ENCODE data around the gene DNAJB11. TPM values are rescaled to one million over a fixed set of nuclear protein-coding genes. Genes with fewer than 3 reads are reported as not detected.
A peak's percentile ranks its signal among the peaks of the same experiment; 100 is the strongest.
"Not testable (repeated sequence)": the region's sequence is repeated elsewhere in the genome, so short reads cannot be mapped to it uniquely, and the experiment has no call there.

DNAJB11 gene
- polyA plus RNA-seq, 3 donors, result 23.6 to 44.9 (median 40.7) TPM

DNA sequence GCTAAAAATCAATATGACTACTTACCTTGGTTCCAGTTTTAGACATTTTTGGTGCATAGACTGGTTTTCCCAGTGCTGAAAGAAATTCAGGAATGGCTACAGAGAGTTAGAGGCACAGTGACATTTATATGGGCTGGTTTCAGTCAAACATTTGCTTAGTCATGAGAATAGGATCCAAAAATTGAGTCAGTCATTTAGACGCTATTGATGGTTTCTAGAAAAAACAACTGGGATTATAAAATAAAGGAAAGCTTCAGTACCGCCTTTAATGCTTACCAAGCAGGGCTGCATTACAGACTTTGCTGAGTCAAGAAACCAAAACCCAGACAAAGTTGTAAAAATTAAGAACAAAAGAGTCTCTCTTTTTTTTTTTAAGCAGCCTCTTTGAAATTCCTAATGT is 26.2 kb upstream of the DNAJB11 start, which contains the start of gene CRYGS:
Gene CRYGS (minus strand): TSS at position 100 of the 400 bp plus-strand sequence. CDS start 54 bp downstream, at position 46.
- WGBS, 3 donors, result 75 to 93% (median 87%) methylated on average over 2 of the region's 2 CpGs
- no peak within 1 kb of the TSS for H3K27ac ChIP-seq (ENCODE audit: low read depth, low read length)

GRCh38 chr3:186549497-186549896 is 21.0 kb upstream of the DNAJB11 start:
- 96 to 97% (median 96%) methylated on average over 3 of the region's 3 CpGs for WGBS, 3 donors
- H3K27ac ChIP-seq (ENCODE audit: low read depth, low read length), result no peak overlapping the region

GRCh38 chr3:186551387-186551786 is 19.1 kb upstream of the DNAJB11 start:
- 89 to 92% (median 92%) methylated on average over 6 of the region's 6 CpGs for WGBS, 3 donors
- H3K27ac ChIP-seq (ENCODE audit: low read depth, low read length), result no peak overlapping the region

GRCh38 chr3:186552408-186553031 is 18.0 kb upstream of the DNAJB11 start:
- no peak overlapping the region for H3K27ac ChIP-seq (ENCODE audit: low read depth, low read length)
- 64 to 74% (median 67%) methylated on average over 5 of the region's 5 CpGs for WGBS, 3 donors

DNA sequence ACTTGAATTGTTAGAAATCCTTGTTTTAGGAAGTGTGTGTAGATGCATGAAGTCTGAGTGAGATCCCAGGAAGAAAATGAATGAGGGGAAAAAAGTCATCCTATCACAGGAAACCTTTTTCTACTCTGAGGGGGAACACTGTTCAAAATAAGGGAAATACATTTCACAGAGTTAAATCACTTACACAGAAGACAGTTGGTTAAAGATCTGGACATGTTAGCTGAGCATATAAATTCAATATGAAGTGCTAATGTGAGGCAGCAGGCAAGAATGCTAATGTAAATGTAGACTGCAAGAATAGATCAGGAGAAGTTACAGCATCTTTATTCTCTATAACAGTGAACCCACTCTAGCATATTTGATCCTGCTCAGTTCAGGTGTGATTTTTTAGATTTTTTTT is 5.9 kb upstream of the DNAJB11 start:
- no peak overlapping the region for H3K27ac ChIP-seq (ENCODE audit: low read depth, low read length)

- peak overlapping the region; percentile 29 for H3K27ac ChIP-seq (ENCODE audit: low read depth, low read length)
- WGBS, 3 donors, result 0% methylated on average over 14 of the region's 14 CpGs
These were observed 3.8 kb upstream of the DNAJB11 start for GRCh38 chr3:186566772-186567071.

- 0 to 1% (median 0%) methylated on average over 65 to 66 of the region's 66 CpGs for WGBS, 3 donors
- peak within 1 kb of the TSS; percentile 29 for H3K27ac ChIP-seq (ENCODE audit: low read depth, low read length)
These were observed 3.2 kb upstream of the DNAJB11 start, which contains the start of gene TBCCD1 for GRCh38 chr3:186567072-186567921. TBCCD1 (minus strand) TSS chr3:186567339; CDS start chr3:186564329, 3,010 bp downstream.

DNA sequence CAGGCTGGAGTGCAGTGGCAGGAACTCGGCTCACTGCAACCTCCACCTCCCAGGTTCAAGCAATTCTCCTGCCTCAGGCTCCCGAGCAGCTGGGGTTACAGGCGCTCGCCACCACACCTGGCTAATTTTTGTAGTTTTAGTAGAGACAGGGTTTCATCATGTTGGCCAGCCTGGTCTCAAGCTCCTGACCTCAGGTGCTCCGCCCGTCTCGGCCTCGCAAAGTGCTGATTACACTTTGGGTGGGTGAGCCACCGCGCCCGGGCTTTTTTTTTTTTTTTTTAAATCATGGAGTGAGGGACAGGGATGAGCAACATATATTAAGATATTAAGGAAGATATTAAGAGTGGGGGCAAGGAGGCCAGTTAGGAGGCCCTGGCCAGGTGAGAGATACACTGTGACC is 1.2 kb upstream of the DNAJB11 start:
- WGBS, 3 donors, result 83 to 91% (median 84%) methylated on average over 11 of the region's 11 CpGs
- not testable (repeated sequence) for H3K27ac ChIP-seq (ENCODE audit: low read depth, low read length)

- 4 to 7% (median 6%) methylated on average over 7 of the region's 7 CpGs for WGBS, 3 donors
- no peak overlapping the region for H3K27ac ChIP-seq (ENCODE audit: low read depth, low read length)
These were observed 783 bp upstream of the DNAJB11 start for GRCh38 chr3:186569779-186570095.

DNA sequence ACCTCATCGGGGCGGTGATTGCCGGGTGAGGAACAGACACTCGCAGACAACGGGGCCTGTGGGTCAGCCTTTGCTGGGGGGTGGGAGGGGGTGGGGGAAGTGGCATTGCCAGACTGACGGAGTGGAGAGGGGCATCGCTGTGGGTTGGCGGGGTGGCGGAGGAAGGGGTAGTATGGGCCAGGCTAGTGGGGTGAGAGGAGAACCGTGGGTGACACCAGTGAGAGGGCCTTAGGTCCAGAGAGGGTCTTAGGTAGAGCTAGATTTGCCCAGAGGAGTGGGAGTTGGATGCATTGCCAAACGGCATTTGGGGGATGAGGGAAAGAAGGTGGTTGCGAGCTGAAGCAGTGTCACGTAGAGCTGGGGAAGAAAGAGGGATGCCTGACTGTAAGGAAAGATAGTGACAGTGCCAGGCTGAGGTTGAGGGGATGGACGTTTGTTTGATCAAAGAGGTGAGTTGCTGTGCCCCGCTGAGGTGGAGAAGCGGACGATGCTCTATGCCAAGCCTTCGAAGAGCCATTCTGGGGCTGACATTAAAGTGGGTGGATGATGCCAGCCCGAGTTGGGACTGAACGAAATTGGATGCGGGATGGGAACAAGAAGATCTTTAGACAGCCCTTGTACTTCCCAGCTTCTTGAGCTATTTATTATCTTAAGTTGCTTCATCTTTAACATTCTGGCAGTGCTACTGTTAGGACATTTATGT is 572 bp downstream of the DNAJB11 start:
- 5 to 8% (median 7%) methylated on average over 21 of the region's 21 CpGs for WGBS, 3 donors
- peak overlapping the region; percentile 30 for H3K27ac ChIP-seq (ENCODE audit: low read depth, low read length)

- 50 to 52% (median 50%) methylated on average over 2 of the region's 2 CpGs for WGBS, 3 donors
- H3K27ac ChIP-seq (ENCODE audit: low read depth, low read length), result no peak overlapping the region
These were observed 1.1 kb downstream of the DNAJB11 start for GRCh38 chr3:186571644-186572013.

DNA sequence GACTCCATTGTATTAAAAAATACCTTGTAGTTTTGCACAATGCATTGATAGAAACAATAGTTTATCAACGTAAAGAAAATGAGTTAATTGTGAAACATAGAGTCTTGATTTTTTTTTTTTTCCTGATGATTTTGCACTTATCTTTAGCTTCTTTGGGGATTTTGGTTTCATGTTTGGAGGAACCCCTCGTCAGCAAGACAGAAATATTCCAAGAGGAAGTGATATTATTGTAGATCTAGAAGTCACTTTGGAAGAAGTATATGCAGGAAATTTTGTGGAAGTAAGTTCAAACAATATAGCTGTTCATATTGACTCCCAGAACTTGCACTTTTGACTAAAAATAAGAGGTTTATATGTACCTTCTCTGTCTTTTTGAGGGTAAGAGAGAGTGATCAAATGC is 7.0 kb downstream of the DNAJB11 start:
- H3K27ac ChIP-seq (ENCODE audit: low read depth, low read length), result no peak overlapping the region
- 67 to 76% (median 71%) methylated on average over 2 of the region's 2 CpGs for WGBS, 3 donors

DNA sequence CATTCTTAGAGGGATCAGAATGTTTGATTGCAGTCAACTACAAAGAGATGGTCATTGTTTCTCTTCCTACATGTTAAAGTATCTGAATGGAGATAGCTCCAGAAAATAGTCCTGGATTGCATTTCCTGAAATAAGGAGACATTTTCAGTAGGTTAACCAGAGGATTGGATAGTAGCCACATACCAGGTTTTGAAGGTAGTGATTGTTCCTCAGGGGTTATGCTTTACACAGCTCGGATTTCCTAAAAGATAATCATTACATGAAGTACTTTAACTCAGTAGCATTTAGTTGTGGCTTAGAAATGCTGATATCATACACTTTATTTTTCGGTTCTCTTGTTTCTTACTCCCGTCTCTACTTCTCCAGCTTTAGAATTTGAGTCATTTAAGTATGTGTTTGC is 10.3 kb downstream of the DNAJB11 start:
- H3K27ac ChIP-seq (ENCODE audit: low read depth, low read length), result no peak overlapping the region
- 88 to 95% (median 91%) methylated on average over 3 of the region's 3 CpGs for WGBS, 3 donors

GRCh38 chr3:186582541-186582940 is 12.0 kb downstream of the DNAJB11 start:
- WGBS, 3 donors, result 93 to 97% (median 95%) methylated on average over 6 of the region's 6 CpGs
- no peak overlapping the region for H3K27ac ChIP-seq (ENCODE audit: low read depth, low read length)

- WGBS, 3 donors, result 76 to 79% (median 78%) methylated on average over 5 of the region's 5 CpGs
- H3K27ac ChIP-seq (ENCODE audit: low read depth, low read length), result no peak overlapping the region
These were observed 13.3 kb downstream of the DNAJB11 start for GRCh38 chr3:186583831-186584230.

- not testable (repeated sequence) for H3K27ac ChIP-seq (ENCODE audit: low read depth, low read length)
- WGBS, 3 donors, result 77 to 97% (median 84%) methylated on average over 8 to 9 of the region's 9 CpGs
These were observed 15.7 kb downstream of the DNAJB11 start for GRCh38 chr3:186586245-186586644.

DNA sequence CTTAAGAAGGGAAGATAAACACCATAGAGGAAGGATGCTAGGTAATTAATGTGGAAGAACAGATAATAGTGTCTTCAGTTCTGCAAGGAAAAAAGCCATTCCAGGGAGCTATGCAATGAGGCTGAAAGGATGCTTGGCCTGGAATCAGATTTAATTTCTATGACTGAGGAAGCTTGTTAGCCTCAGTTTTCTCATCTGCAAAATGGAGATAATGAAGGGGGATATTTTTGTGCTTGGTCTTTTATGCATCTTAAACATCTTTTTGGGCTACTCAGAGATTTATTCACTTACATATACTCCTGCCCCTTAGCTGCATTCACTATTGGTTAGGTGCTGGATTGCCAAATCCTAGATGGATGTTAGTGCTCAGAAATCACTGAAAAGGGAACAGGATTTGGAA is 16.7 kb downstream of the DNAJB11 start:
- no peak overlapping the region for H3K27ac ChIP-seq (ENCODE audit: low read depth, low read length)

DNA sequence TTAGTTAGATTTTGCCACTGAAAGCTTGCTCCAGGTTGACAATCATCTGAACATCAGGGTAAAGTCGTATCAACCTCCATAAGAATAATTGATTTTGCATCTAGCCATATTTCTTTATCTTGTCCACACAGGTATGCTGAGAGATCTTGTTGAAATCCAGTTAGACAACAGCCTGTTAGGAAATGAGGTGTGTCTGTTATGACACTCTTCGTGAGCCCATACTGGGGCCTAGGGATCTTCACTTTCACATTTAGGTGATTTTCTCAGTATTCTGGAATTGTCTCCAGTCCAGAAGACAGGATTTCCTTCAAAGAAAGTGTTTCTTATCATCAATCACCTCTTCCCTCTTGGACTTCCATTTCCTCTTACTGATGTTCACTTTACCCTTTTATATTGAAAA is 18.1 kb downstream of the DNAJB11 start:
- 65 to 72% (median 68%) methylated on average over 2 of the region's 2 CpGs for WGBS, 3 donors
- H3K27ac ChIP-seq (ENCODE audit: low read depth, low read length), result no peak overlapping the region

GRCh38 chr3:186589121-186589520 is 18.6 kb downstream of the DNAJB11 start:
- 31 to 40% (median 36%) methylated on average over 3 of the region's 3 CpGs for WGBS, 3 donors
- H3K27ac ChIP-seq (ENCODE audit: low read depth, low read length), result no peak overlapping the region

Data from adipose tissue (tissue), 3 donors.